ENCODE data around the gene CELSR2.

CELSR2 gene

DNA sequence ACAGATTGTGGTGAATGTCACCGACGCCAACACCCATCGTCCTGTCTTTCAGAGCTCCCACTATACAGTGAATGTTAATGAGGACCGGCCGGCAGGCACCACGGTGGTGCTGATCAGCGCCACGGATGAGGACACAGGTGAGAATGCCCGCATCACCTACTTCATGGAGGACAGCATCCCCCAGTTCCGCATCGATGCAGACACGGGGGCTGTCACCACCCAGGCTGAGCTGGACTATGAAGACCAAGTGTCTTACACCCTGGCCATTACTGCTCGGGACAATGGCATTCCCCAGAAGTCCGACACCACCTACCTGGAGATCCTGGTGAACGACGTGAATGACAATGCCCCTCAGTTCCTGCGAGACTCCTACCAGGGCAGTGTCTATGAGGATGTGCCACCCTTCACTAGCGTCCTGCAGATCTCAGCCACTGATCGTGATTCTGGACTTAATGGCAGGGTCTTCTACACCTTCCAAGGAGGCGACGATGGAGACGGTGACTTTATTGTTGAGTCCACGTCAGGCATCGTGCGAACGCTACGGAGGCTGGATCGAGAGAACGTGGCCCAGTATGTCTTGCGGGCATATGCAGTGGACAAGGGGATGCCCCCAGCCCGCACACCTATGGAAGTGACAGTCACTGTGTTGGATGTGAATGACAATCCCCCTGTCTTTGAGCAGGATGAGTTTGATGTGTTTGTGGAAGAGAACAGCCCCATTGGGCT, 3.0 kb downstream of the CELSR2 start:
- DNase-seq = no peak

DNA sequence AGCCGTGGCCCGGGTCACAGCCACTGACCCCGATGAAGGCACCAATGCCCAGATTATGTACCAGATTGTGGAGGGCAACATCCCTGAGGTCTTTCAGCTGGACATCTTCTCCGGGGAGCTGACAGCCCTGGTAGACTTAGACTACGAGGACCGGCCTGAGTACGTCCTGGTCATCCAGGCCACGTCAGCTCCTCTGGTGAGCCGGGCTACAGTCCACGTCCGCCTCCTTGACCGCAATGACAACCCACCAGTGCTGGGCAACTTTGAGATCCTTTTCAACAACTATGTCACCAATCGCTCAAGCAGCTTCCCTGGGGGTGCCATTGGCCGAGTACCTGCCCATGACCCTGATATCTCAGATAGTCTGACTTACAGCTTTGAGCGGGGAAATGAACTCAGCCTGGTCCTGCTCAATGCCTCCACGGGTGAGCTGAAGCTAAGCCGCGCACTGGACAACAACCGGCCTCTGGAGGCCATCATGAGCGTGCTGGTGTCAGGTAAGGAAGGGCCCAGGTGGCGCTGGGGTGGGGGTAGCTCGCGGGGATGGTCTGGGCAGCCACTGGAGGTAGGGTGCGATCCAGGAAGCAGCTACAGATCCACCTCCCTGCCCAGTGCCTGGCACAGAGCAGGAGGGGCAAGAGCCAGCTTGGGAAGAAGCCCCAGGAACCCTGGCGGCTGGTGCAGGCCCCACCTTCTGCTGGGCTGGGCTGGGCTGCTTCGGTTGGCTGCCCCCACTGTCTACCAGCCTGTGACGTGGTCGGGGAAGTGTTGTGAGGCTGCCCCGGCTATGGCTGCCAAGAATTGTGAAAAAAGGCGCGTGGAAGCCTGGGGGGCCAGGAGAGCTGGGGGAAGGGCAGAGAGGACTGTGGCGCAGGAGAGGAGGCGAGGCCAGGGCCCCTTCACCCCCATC, 3.8 kb downstream of the CELSR2 start:
- DNase-seq = no peak

DNA sequence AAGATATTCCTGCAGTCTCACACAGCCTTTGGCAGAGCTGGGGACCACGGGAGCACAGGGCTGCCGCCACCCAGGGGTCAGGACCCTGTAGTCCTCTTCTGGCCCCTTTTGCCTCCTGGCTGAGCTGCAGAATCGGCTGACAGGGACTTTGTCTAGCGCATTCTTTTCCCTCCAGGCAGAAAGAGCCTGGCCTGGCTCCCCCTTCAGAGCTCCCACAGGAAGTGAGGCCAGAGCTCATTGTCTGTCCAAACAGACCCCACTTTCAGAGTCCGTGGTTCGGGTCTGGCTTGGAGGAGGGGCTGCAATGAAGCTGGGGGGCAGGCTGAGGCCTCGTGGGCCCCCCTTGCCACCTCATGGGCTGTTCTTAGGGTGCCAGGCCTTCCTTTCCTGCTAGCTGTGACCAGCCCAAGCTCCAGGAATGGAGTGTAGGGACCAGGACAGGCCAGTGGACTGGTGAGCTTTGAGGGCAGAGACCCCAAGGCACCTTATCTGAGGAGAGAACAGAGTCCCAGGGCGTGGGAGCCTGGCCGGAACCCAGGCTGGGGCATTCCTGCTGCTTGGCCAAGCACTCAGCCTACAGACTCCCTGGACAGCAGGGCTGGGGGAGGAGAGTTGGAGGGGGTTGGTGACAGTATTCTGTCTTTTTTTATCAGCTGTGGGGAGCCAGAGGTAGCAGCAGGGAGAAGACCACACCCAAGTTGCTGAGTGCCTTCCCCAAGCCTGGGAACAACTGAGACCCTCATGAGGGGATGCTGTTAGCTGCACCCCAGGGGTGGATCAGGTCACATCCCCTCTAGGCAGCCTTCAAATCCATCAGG, 4.7 kb downstream of the CELSR2 start:
- no peak for DNase-seq

DNA sequence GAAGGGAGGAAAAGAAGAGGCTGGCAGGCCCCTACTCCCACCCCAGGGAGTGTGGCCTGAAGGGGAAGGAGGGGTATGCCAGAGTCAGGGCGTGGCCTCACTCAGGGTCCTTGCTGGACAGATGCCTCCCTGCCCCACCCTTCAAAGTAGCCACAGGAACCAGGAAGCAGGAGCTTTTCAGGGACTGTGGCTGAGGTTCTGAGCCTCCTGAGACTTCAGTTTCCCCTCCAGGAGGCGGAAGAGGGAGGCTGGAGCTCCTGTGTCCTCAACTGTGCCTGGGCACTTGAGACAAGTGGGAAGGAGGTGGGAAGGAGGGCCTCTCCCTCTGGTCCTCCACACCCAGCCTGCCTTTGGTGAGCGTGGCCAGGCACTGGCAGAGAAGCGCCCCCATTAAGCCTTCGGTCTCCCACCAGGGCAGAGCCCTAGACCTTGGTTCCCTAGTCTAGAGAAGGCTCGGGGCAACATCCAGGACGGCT, 5.3 kb downstream of the CELSR2 start:
- no peak for DNase-seq

DNA sequence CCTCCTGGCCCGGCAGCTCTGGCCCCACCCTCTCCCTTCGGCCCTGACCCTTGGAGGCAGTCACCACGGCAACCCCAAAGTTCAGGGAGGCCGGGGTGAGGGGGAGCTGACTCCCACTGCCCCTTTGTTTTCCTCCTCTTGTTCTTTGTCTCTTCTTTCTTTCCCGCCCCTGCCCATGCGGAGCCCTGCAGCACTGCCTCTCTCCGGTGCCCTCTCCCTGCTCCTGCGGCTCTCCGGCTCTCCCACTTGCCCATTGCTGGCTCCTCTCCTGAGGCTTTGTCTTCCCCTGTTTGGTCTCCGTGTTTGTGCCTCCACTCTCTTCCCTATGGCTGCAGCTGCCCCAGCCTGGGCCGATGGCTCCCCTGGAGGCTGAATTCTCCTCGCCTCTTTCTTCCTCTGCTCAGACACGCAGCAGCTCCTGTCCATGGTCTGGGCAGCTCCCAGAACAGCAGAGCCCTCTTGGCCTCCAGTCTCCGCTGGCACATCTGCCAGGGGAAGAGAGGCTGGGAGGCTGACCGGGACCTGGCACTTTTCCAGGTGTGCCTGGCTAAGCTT, 5.8 kb downstream of the CELSR2 start:
- no peak for DNase-seq

DNA sequence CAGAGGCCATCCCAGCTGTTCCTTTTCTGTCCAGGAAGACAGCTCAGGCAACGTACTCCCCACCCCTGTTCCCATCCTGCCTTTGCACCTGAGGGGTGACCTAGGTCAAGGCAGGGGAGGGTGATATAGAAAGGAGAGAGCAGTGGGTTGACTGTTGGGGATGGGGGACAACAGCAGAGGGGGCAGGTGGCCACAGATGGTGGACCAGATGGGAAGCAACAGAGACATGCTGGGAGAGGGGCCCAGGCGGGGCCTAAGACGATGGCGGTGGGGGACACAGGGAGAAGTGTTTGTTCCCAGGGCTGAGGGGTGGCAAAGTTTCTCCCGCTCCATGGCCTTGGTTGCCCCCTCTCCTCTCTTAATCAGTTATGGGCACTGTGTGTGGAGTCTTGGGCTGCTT, 6.3 kb downstream of the CELSR2 start:
- DNase-seq = no peak

DNA sequence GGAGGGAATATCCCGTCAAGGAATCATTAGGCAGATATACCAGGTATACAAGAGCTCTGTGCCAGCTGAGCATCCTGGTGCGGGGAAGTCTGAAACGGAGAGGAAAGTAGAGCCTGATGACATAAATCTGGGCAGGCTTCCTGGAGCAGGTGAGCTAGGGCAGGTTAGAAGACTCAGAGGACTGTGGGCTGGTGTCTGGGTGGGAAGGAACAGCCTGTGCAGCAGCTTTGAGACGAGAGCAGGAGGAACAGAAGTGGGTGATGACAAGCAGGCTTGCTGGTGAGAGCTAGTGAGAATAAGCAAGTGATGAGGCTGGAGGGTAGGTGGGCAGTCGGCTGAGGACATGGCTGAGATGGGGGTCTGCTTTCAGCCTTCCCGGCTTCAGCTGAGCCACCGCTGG, 6.7 kb downstream of the CELSR2 start:
- DNase-seq = no peak

DNA sequence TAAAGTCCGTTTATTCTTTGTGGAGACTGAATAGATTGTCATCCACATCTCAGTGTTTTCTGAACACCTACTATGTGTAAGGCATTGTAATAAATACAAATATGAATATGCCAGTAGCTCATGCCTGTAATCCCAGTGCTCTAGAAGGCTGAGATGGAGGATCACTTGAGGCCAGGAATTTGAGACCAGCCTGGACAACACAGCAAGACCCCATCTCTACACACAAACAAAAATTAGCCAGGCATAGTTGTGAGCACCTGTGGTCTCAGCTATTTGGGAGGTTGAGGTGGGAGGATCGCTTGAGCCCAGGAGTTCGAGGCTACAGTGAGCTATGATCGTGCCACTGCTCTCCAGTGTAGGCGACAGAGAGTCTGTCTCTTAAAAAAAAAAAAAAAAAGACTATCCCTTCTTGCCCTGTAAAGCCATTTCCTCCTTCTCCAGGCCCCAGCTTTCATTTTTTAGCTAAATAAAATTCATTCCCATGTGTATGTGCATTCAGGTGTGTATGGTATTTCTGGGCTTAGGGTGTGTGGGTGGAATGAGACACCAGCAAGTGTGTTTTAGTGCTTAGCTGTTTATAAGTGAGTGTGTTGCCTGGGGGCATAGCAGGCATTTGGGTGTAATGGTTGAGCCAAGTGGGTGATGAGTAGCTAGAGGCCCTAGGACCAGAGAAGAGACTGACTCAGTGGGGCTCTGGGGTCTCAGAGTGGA, 7.8 kb downstream of the CELSR2 start:
- DNase-seq = no peak

DNA sequence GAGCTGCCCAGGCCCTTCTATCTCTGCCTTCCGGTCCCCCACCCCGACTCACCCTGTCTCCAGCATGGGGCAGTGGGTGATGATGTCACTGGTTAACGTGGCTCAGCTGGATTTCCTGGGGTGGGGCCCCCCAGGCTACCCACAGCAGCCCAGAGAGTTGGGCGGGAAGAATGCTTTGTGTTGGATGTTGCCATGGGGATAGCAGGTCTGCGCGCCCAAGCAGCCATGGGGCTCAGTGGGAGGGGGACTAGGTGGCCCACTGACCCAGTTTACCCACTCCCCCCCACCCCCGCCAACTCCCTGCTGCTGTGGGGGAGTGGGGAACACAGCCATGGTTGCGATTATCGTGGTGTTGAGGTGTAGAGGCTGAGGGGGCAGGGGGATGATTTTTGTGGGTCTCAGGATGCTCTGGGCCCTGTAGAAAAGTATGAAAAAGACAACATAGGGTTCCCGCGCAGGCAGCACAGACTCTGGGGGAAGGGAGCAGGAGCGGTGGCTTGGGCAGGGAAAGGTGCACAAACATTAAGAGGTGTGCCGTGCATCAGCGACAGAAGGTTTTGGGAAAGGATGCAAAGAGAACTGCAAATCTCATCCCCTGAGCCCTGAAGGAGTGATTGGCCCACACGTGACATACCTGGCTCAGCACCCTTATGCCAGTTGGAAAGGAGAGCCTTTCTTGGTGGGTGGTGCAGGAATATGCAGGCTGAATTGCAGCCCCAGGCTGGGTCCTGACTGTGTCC, 8.5 kb downstream of the CELSR2 start:
- no peak for DNase-seq

DNA sequence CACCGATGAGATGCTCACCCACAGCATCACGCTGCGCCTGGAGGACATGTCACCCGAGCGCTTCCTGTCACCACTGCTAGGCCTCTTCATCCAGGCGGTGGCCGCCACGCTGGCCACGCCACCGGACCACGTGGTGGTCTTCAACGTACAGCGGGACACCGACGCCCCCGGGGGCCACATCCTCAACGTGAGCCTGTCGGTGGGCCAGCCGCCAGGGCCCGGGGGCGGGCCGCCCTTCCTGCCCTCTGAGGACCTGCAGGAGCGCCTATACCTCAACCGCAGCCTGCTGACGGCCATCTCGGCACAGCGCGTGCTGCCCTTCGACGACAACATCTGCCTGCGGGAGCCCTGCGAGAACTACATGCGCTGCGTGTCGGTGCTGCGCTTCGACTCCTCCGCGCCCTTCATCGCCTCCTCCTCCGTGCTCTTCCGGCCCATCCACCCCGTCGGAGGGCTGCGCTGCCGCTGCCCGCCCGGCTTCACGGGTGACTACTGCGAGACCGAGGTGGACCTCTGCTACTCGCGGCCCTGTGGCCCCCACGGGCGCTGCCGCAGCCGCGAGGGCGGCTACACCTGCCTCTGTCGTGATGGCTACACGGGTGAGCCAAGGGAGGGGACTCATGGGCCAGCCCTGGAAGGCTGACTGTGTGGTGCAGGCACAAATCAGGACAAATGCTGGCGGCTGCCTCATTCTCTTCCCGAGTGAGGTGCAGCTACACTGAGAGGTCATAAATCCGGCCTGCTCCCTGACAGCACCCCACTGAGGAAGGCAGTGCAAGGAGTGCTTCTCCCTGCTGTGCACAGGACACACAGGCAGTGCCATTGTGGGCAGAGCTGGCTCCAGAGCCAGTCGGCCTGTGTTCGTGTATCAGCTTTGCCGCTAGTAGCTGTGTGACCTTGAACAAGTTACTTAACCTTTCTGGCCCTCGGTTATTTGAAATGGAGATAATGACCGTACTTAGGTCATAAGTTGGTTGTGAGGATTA, 9.4 kb downstream of the CELSR2 start:
- no peak for DNase-seq

DNA sequence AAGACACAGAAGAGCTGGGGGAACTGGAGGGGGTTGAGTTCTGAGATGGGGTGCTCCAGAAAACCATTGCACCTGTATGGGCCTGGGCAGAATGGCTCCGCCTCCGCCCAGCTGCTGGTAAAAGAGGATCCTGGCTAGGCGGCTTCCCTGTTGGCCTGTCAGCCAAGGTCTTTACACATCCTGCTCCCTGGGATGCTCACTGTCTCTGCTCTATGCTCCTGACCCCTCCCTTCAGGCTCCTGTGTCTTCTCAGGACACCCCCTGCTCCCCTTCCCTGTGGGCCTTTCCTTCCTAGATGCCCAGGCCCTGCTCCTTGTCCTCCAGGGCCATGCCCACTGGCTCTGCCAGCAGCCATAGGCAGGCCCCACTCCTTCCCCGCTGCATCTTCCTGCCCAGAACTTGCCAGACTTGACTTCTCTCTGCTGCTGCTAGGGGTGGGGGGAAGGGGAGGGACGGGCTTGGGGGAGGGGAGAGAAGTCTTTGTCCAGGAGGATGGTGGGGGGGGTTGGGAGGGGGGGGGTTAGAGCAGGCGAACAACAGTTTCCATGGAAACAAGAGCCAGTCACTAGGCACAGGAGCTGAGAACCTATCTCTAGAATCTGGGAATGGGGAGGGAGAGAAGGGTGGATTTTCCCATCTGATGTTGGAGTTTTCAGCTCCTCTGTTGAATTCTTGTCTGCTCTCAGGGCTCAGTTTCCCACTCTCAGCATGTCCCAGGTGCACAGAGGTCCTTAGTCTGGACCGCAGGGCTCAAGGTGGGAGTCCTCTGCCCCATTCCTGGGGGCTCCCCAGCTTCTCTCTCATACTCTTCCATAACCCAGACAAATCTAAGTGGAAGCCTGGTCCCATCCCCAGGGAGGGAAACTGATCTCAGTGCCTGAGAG, 10.6 kb downstream of the CELSR2 start:
- DNase-seq = no peak

DNA sequence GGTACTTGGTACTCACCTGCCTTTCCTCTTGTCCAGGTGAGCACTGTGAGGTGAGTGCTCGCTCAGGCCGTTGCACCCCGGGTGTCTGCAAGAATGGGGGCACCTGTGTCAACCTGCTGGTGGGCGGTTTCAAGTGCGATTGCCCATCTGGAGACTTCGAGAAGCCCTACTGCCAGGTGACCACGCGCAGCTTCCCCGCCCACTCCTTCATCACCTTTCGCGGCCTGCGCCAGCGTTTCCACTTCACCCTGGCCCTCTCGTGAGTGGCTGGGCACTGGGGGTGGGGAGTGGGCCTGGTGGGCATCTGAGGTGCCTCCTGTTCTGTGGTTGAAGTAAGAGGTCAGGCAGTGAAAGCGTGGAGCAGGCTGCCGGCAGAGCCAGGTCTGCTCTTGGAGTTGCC, 11.7 kb downstream of the CELSR2 start:
- DNase-seq = no peak

DNA sequence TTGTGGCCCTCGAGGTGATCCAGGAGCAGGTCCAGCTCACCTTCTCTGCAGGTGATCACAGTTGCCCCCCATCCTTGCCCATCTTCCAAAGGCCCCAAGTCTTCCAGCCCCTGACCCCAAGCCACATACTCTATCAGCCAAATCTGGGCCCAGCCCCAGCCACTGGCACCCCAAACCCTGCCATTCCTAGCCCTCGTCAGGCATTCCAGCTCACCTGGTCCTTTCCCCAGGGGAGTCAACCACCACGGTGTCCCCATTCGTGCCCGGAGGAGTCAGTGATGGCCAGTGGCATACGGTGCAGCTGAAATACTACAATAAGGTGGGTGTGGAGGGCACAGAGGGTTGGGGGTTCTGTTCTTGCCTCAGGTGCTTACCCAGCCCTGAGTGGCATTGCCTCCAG, 12.2 kb downstream of the CELSR2 start:
- DNase-seq = no peak

DNA sequence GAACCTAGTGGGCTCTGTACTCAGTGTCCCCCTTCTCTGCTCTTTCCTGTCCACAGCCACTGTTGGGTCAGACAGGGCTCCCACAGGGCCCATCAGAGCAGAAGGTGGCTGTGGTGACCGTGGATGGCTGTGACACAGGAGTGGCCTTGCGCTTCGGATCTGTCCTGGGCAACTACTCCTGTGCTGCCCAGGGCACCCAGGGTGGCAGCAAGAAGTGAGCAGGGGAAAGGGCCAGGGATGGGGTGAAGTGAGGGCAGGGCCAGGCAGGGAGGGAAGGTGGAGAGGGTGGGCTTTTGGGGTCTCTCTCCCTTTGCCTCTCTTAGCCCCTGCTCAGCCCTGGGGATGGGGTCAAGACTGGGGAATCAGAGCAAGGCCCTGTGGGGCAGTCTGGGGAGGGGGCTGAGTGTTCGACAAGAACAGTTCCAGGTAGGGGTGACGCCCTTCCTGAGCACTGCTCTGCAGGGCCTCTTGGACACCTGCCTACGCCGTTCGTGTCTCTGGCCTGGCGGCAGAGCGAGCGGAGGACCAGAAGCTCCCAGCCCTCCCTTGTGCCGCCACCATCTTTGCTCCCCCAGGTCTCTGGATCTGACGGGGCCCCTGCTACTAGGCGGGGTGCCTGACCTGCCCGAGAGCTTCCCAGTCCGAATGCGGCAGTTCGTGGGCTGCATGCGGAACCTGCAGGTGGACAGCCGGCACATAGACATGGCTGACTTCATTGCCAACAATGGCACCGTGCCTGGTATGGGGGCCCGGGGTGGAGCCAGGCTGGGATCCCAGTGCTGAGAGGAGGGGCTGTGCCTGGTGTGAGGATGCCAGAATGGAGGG, 13.1 kb downstream of the CELSR2 start:
- no peak for DNase-seq

DNA sequence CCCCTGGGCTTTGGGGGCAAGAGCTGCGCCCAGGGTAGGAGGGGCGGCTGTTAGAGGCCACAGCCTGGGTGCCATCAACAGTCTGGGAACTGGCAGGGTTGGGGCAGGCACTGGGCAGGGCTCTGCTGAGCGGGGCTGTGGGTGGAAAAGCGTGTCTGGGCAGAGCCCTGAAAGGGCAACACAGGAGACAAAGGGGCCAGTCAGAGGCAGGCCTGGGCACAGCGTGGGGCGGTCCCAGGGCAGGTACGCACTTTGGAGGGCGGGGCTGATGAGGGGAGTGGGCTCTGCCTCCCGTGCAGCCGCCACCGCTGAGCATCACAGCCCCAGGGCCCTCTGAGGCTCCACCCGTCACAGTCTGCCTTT, 13.9 kb downstream of the CELSR2 start:
- DNase-seq = no peak

DNA sequence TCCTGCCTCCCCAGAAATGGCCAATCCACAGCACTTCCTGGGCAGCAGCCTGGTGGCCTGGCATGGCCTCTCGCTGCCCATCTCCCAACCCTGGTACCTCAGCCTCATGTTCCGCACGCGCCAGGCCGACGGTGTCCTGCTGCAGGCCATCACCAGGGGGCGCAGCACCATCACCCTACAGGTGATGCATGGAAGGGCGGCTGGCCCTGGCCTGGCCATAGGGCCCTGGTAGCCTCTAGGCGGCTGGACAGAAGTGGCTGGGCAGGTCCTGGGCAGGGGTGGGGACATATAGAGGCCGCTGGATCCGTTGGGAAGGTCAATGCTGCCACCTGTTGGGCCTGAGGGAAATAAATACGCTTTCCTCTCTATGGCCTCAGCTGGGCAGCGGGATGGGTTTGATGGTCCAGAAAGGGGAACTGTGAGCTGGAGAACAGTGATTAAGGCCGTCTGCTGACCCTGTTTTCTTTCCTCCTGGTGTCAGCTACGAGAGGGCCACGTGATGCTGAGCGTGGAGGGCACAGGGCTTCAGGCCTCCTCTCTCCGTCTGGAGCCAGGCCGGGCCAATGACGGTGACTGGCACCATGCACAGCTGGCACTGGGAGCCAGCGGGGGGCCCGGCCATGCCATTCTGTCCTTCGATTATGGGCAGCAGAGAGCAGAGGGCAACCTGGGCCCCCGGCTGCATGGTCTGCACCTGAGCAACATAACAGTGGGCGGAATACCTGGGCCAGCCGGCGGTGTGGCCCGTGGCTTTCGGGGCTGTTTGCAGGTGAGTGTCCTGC, 14.4 kb downstream of the CELSR2 start:
- DNase-seq = peak; percentile 41

DNA sequence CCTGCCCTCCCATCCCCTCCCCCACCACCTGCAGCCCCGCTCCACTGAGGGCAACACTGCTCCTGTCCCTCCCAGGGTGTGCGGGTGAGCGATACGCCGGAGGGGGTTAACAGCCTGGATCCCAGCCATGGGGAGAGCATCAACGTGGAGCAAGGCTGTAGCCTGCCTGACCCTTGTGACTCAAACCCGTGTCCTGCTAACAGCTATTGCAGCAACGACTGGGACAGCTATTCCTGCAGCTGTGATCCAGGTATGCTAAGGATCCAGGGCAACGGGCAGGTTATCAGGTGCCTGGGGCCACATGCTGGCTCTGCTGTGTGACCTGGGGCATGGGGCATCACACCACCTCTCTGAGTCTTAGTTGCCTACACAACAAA, 15.0 kb downstream of the CELSR2 start:
- DNase-seq = no peak

DNA sequence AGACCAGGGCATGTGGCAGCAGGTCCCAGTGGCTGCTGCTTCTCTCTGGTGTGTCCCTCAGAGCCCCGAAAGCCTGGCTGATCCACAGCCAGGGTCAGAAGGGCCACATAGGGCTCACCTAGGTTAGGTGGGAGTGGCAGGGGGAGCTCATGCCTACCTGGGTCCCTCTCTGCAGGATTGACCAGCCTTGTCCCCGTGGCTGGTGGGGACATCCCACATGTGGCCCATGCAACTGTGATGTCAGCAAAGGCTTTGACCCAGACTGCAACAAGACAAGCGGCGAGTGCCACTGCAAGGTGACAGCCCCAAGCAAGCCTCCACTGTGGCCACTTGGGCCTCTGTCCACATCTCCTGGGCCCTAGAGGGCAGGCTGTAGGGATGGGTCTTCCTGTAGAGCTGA, 15.7 kb downstream of the CELSR2 start:
- no peak for DNase-seq
